Fibroblast of skin of scalp (primary cell): Measurements from ENCODE around the gene HBB.

Source experiments
- DNase-seq: peaks from one replicate; pipeline ENCODE4 v3.0.0-alpha.2; 2013

Gene HBB

DNA sequence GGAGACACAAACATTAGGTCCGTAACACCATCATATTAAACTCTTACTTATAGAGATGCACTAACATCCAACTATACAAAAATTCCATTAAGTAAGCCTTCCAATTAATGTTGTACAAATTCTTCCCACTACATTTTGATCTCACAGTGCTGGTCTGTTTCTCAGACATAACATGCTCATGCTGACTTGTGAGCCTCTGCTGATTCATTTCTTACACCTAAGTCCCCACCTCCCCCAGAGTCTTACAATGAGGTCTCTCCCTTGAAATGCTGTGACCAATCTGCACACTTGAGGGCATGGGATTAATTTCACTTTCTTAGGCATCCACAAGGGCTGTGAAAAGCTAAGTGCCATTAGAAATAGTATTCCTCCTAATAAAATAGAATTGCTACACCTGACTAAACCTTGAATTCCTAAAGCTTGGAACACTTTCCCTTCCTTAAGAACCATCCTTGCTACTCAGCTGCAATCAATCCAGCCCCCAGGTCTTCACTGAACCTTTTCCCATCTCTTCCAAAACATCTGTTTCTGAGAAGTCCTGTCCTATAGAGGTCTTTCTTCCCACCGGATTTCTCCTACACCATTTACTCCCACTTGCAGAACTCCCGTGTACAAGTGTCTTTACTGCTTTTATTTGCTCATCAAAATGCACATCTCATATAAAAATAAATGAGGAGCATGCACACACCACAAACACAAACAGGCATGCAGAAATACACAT lies 20.8 kb upstream of the HBB start:
- no peak for DNase-seq

- DNase-seq = no peak
These were observed 20.1 kb upstream of the HBB start for GRCh38 chr11:5246772-5247471.

- DNase-seq = no peak
These were observed 18.3 kb upstream of the HBB start for GRCh38 chr11:5245155-5245554.

DNA sequence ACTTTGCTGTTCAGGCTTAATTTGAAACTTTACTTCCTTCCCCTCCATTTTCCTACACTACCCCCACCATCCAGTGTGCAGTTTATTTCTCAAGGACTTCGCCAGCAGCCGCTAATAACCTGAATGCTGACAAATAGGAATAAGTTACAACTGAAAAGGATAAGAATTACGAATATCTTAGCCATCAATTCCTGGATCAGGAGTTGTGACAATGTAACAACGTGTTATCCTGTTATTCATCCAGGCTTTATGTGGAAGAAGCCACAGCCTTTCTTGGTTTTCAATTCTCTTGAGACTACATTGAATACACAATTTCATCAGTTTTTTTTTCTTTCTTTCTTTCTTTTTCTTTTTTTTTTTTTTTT lies 16.9 kb upstream of the HBB start:
- no peak for DNase-seq

- no peak for DNase-seq
These were observed 16.3 kb upstream of the HBB start for GRCh38 chr11:5242933-5243815.

DNA sequence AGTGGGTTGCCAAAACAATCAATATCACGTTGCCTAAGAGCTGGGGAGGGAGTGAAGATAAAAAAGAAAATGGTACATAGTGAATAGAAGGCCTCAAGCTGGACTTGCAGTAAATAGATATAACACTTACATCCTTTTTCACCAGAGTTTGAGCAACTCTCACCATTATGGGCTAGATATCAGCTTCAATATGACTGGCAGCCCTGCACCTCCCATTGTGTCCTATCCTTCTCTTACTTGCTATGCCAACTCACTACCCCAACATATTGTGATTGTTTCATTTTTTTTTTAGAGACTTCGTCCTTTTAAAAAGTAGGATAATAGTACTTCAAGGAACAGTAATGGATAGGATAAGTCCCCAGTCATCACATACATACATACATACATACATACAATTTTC lies 15.3 kb upstream of the HBB start:
- no peak for DNase-seq

DNA sequence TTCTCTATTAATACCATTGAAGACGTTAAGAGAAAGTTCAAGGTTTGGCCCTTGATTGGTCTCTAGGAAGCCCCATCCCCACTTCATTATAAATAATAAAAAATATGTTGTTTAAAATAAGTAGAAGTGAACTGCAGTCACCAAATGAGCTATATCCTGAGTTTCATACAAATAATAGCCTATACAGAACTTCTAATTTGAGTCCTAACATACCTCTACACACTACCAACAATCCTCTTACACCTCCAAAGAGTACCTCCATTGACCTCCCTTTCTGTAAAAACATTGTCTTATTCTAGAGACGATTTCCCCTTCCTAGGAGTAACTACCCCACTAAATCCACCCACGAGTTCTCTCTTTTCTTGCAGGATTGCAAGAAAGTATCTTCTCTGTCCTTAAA lies 14.6 kb upstream of the HBB start:
- no peak for DNase-seq

DNA sequence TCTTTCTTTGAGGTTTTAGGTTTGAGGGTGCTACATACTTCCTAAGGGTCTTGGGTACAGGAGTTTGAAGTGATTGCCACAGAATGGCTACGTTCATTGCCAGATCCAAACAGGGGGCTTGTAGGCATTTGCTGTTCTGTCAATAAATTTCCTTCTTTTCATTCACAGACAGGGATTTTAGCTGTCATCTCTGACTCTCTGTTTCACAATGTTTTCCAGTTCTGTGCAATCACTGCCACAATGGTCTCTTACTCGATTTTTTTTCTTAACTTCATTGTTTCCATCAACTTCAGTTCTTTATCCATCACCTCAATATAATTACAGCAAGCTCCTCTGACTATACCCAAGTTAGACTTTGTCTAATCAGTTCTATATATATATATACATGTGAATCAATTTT lies 13.6 kb upstream of the HBB start:
- no peak for DNase-seq

DNA sequence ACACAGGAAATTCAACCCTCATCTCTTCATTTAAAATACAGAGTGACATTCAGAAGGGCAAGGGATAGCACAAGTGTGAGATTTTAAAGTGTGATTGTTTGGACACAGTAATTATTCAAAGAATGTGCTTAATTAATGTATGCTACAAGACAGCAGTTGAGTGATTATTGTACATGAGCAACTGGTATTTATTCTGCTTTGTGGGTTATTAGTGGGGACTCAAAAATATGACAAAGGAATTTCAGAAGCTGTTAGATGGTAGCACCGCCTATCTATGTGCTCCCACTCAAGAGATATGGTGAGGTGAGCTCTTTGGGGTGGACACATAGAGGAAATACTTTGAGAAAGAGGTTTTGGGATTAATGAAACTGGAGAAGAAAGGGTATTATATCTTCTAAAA lies 13.2 kb upstream of the HBB start:
- no peak for DNase-seq

GRCh38 chr11:5239046-5239445 lies 12.2 kb upstream of the HBB start:
- no peak for DNase-seq

DNA sequence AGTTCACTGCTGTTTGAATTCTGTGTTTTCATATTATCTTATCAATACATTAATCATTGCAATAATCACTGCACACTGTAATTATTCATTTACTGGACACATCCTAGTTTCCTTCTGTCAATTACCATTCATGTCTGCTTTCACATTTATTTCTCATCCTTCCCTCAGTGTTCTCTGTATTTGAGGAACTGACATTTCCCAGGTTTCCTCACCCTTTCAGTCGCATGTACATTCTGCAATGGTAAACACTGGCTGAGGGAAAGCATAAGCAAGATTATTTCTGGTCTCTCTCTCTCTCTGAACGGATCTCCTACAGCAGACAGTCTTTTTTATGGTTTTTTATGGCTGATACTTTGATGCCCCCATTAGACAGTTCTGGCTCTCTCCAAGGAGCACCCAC lies 11.6 kb upstream of the HBB start:
- DNase-seq = no peak

GRCh38 chr11:5237420-5237819 lies 10.5 kb upstream of the HBB start:
- DNase-seq = no peak

GRCh38 chr11:5235364-5236095 lies 8.7 kb upstream of the HBB start:
- no peak for DNase-seq

GRCh38 chr11:5234381-5234834 lies 7.5 kb upstream of the HBB start, which contains the start of gene HBD:
Gene HBD (minus strand): TSS chr11:5234483. CDS start chr11:5234433, 50 bp downstream.
- no peak for DNase-seq

DNA sequence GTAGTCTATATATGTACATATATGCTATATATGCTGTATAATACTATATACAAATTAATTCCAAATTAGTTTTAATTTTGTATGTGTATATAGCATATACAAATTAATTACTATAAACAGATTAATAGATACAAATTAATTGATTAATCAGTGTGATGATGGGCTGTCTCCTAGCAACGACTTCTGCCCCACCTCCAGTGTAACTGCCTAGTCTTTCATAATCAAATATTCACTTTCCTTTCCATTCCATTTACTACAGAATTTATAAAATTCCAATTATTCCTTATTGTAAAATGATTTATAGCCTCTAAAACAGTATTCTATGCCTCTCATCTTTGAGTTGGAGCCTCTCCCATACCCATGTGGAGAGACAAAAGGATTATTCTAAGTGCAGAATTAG lies 6.4 kb upstream of the HBB start:
- DNase-seq = no peak

GRCh38 chr11:5232821-5233220 lies 6.0 kb upstream of the HBB start:
- no peak for DNase-seq

DNA sequence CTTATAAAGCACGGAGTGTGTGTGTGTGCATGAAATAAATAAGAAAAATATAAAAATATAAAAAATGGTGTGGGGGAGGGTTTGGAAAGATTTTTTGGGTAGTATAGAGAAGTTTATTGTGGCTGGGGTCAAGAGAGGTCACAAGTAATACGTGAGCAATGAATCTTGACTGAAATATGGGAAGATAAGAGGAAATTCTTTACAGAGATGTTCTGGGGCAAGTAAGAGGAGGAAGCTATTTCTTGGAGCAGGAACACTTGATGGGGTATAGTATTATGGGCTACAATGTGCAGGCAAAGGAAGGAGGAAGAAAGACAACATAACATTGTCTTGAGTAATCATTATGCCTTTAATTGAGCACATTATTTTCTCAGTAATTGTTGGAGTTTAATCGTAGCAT lies 5.3 kb upstream of the HBB start:
- DNase-seq = no peak

GRCh38 chr11:5231111-5231510 lies 4.2 kb upstream of the HBB start:
- no peak for DNase-seq

DNA sequence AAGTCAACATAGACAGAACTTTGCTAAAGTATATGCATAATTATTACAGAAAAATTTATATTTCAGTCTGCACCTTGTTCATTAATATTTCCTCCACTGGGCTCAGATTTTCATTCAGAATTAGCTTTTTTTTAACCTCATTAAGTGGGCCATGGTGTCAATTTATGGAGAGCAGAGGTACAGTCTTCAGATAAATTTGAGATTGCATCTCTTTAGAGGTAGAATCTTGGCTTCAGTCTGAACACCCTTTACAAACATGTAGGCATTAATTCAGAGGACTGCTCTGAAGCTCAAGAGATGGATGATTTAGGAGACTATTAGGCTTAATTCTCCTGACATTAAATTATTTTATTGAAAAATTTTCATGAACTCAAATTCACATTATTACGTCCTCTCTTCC lies 3.4 kb upstream of the HBB start:
- DNase-seq = no peak

GRCh38 chr11:5229796-5230195 lies 2.9 kb upstream of the HBB start:
- DNase-seq = no peak

DNA sequence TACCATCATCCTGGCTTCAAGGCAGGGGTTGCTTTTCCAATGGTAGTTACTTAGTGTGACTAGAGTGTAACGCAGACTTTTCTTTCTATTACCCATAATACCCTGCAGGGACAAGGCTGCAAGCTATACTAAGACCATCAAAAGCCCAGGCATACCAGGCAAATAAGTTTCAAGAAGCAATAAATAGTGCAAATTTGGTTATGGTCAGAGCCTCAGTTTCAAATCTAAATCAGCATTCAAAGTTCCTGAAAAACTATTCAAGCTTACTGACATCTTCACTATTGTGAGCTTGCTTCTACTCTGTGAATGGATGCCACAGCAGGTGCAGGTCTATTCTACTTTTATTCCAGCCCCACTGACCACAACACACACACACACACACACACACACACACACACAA lies 2.5 kb upstream of the HBB start:
- no peak for DNase-seq

GRCh38 chr11:5228124-5228523 lies 1.3 kb upstream of the HBB start:
- DNase-seq = no peak

DNA sequence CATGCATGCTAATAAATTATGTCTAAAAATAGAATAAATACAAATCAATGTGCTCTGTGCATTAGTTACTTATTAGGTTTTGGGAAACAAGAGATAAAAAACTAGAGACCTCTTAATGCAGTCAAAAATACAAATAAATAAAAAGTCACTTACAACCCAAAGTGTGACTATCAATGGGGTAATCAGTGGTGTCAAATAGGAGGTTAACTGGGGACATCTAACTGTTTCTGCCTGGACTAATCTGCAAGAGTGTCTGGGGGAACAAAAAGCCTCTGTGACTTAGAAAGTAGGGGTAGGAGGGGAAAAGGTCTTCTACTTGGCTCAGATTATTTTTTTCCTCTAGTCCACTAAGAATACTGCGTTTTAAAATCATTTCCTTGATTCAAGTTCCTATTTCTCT lies 810 bp upstream of the HBB start:
- DNase-seq = no peak
